HG02870 (cell line): ENCODE data around the gene BSPRY.
"Not testable (repeated sequence)": the region's sequence is repeated elsewhere in the genome, so short reads cannot be mapped to it uniquely, and the experiment has no call there.

Experiments
- ATAC-seq: cut with Tn5 transposase; IDR thresholded peaks from one replicate; pipeline ENCODE4 v1.9.1; 2021; ENCODE audit warnings: mild to moderate bottlenecking, moderate library complexity; ENCODE audit not compliant: unreplicated experiment

Gene BSPRY

DNA sequence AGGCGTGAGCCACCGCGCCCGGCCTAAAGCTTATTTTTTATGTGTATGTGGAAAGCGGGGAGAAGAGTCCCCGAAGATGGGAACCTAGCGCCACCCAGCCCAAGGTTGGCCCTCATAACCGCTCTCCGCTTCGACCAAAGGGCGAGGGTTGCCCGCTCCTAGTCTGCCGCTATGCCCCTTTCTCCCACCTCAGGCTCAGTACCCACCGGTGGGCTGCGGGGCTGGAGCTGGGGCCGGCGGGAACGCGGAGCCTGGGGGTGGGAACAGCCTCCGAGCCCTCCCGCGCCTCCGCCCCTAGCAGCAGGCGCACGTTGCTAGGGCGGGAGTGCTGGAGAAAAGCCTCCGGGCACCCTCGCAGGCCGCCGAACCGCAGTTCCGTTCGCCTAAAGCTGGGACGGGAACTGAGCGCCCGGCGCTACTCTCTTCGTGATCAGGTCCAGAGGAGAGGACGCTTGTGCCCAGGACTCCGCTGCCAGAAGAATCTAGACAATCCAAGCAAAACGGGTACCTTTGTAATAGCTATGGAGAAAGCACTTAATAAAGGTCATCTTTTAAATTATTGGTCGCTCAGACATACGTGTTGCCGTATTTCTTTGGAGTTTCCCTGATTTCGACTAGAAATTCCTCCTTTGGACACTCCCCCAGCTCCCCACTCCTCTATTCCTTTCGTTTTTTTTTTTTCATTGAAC lies 9.2 kb upstream of the BSPRY start, which contains the start of gene WDR31:
Gene WDR31, minus strand, starts transcription at position 265 of the 689 bp plus-strand sequence. CDS start 8,253 bp downstream, outside the sequence.
- peak; percentile 97 for ATAC-seq

DNA sequence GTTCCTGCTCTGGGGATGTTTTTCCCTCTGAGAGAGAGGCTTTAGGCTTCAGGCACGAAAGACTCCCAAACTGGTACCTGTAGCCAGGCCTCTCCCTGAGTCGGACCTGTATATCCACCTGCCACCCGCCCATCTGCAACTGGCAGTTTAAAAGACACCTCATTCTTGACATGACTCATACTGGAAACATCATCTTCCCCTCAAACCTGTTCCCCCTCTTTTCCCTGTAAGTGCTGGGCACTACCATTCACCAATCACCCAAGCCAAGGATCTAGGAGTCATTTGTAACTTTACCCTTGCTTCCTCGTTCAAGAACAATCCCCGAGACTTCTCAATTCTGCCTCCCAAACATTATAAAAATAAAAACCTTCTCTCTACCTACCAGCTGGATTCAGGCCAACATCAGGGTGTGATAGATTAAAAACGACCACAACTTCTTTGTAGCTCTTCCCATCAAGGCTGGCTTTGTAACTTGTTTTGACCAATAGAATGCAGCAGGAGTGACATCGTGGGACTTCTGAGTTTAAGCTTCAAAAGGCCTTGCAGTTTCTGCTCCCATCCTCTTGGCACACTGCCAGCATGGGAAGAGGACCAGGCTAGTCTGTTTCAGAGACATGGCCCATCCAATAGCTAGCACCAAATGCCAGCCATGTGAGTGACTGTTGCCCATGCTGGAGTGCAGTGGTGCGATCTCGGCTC lies 7.5 kb upstream of the BSPRY start:
- ATAC-seq, result no peak

- no peak for ATAC-seq
Observed at GRCh38 chr9:113343732-113344231, 5.6 kb upstream of the BSPRY start.

DNA sequence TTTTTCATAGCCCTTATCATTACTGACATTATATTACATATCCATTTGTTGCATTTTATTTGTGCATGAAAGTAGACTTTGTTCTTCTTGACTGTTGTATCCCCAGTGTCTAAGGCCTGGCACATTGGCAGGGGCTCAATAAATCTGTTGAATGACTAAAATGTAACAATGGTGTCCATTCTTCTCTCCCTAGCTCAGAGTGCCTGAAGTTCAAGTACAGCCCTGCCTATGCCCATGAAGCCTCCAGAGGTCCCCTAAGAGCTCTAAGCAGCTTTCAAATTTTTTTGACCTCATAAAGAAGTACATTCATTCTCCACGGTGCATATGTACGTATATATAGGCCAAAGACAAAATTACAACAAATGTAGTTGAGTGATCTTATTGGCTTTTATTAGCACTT lies 4.2 kb upstream of the BSPRY start:
- ATAC-seq, result no peak

- ATAC-seq, result no peak
Observed at GRCh38 chr9:113345671-113346070, 3.7 kb upstream of the BSPRY start.

- ATAC-seq, result no peak
Observed at GRCh38 chr9:113348437-113348836, 904 bp upstream of the BSPRY start.

DNA sequence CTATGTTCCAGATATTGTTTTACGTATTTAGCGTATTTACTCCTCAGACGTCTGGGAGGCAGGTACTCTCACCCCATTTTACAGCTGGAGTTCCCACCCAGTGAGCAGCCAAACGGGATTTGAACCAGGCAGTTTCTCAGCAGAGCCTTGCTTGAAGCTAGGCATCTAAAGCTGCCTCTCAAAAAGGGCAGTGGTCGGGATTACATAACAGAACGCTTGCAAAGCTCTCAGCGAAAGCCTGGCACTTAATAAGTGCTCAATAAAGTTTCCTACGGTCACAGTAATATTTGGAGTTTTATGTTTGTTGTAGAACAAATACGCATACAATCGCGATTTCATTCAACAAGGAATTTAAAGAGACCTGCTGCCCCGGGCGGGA lies 286 bp upstream of the BSPRY start:
- no peak for ATAC-seq

GRCh38 chr9:113350107-113350661 lies 843 bp downstream of the BSPRY start:
- no peak for ATAC-seq

DNA sequence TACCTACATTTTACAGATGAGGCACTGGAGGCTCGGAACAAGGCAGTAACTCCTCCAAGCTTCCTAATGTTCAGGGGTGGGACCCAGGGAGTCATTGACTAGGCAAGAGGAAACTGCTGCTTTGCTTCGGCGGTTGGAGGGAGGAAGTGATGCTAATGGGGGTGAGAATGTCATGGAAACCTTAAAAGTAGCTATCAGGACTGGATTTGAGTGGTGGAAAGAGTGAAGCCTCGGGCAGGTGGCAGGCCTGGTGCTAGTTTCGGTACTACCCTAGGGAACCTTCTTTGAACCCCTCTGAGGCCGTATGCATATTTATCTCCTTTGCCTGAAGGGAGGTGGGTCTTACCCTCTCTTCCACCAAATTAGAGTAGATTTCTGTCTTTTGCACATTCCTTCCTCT lies 1.6 kb downstream of the BSPRY start:
- no peak for ATAC-seq

- no peak for ATAC-seq
Observed at GRCh38 chr9:113352006-113352405, 2.7 kb downstream of the BSPRY start.

GRCh38 chr9:113352411-113352810 lies 3.1 kb downstream of the BSPRY start:
- no peak for ATAC-seq

- no peak for ATAC-seq
Observed at GRCh38 chr9:113355040-113355596, 5.8 kb downstream of the BSPRY start.

DNA sequence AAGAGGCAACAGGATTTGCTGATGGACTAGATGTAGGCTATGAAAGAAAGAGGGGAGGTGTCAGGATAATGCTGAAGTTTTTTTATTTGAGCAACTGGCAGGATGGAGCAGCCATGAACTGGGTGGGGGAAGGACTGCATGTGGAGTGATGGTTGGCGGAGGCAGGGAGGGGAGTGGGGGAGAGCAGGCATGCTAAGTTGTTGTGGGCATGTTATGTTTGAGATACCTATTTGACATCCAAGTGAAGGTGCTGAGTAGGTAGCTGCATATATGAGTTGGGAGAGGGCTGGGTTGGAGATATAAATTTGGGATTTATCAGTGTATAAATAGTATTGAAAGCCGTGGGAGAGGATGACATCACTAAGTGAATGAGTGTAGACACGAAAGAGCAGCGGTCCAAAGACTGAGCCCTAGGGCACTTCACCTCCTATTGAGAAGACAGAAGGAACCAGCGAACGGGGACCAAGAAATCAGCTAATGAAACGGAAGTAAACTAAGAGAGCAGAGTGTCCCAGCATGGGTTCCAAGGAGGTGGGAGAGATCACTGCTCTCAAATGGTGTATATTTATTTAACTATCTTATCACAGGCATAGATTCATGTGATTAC lies 7.4 kb downstream of the BSPRY start:
- no peak for ATAC-seq

- ATAC-seq, result no peak
Observed at GRCh38 chr9:113359385-113359784, 10.0 kb downstream of the BSPRY start.

- no peak for ATAC-seq
Observed at GRCh38 chr9:113360242-113360842, 11.0 kb downstream of the BSPRY start.

DNA sequence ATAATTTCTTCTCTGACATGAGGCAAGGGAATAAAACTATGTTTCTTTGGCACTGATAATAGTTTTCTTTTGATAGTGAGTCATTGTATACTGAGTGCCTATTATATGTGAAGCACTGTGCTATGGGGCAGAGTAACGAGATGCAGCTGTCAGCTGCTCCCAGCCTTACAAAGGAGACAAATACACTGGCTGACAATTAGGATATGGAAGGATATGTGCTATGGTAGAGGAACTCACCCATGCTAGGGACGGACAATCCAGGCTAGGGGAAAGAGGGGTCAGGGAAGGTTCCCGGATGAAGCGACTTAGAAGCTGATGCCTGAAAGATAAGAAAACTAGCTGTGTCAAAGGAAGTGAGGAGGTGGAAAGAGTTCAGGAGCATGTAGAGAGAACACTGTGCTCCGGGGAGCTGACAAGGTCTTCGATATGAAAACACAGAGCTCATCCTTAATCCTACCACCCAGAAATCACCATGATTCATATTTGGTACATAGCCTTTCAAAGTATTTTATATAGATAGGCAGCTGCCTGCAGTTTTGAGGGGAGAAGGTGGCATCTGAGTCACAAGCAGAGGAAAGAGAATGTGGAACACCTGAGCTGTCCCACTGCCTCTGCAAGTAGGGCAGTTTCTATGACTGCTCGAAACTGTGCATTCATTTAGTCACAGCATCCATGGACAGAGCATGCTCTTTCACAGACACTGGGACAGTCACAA lies 12.1 kb downstream of the BSPRY start:
- no peak for ATAC-seq

- ATAC-seq, result no peak
Observed at GRCh38 chr9:113363336-113363735, 14.0 kb downstream of the BSPRY start.

- no peak for ATAC-seq
Observed at GRCh38 chr9:113364951-113365350, 15.6 kb downstream of the BSPRY start.

- not testable (repeated sequence) for ATAC-seq
Observed at GRCh38 chr9:113365652-113366051, 16.3 kb downstream of the BSPRY start.

GRCh38 chr9:113368348-113368981 lies 19.1 kb downstream of the BSPRY start:
- ATAC-seq, result no peak
